Measurements from ENCODE around the gene ZSWIM1.

DNA sequence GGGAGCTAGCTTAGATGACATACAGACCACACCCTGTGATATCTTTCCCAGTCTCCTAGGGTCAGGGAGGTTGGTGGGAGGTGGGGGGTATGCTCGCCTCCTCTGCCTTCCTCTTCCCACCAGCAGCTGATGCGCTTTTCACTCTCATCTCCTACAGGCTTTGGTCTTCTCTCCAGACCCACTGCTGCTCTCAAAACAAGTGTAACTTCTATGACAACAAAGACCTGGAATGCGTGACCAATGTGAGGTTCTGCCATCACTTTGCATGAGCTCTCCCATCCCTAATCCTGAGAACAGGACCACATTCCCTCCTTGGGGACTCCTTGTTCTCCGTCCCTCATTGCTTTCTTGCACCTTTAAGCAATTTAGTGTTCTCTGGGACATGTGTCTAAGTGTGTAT, 12.8 kb downstream of the ZSWIM1 start:
- no peak for TF ChIP-seq CTCF (IDR thresholded peaks at IDR 0.05)
- TF ChIP-seq EP300 (IDR thresholded peaks at IDR 0.05) = no peak
- TF ChIP-seq POLR2A (IDR thresholded peaks at IDR 0.05) = no peak

Data from sigmoid colon (tissue), 4 donors.